Measurements from ENCODE around the gene CPNE5. TPM values are rescaled to one million over a fixed set of nuclear protein-coding genes. Genes with fewer than 3 reads are reported as not detected.

The CPNE5 gene
- total RNA-seq, 3 donors from 2014 or later (not counting 1 experiment from before 2014, with no cell fraction given) = 1.2 to 8.5 (median 2.0) TPM

GRCh38 chr6:36833182-36833789, 6.0 kb downstream of the CPNE5 start:
- DNase-seq (no peak), ATAC-seq (no peak)
- Mint-ChIP-seq H3K4me1 (no peaks in the 10 kb centered on the region), H3K4me3 (no peak overlapping the region), H3K9me3 (no peaks in the 10 kb centered on the region), H3K27me3 (ENCODE audit: low read depth in 2 of 2) (peaks cover 21 to 23% of the 10 kb centered on the region in 2 donors), H3K27ac (no peak overlapping the region), H3K36me3 (no peaks in the 10 kb centered on the region)
- no peaks in the 10 kb centered on the region for H3K4me1 ChIP-seq (ENCODE audit: control insufficient read depth, insufficient read depth, low read length)
- TF ChIP-seq CTCF (IDR thresholded peaks at IDR 0.05) = no peak
- peaks cover 5% of the 10 kb centered on the region for H3K27me3 ChIP-seq (ENCODE audit: control insufficient read depth, insufficient read depth, low read length)
- no peak overlapping the region for H3K4me3 ChIP-seq (ENCODE audit: low read length)
- H3K36me3 ChIP-seq (ENCODE audit: control insufficient read depth, insufficient read depth, low read length) = no peaks in the 10 kb centered on the region
- 86% methylated on average over 5 of the region's 7 CpGs for WGBS (ENCODE audit: insufficient coverage)
- intact Hi-C loops (cut with micrococcal nuclease) = no loop called here
- no peak overlapping the region for H3K27ac ChIP-seq (ENCODE audit: low read length)
- no peaks in the 10 kb centered on the region for H3K9me3 ChIP-seq (ENCODE audit: control insufficient read depth, insufficient read depth, low read length)

GRCh38 chr6:36832313-36832712, 6.9 kb downstream of the CPNE5 start:
- H3K27me3 ChIP-seq (ENCODE audit: control insufficient read depth, insufficient read depth, low read length) = no peaks in the 10 kb centered on the region
- no peaks in the 10 kb centered on the region for H3K36me3 ChIP-seq (ENCODE audit: control insufficient read depth, insufficient read depth, low read length)
- intact Hi-C loops (cut with micrococcal nuclease) = no loop called here
- TF ChIP-seq CTCF (IDR thresholded peaks at IDR 0.05) = no peak
- no peak for DNase-seq
- H3K27ac Mint-ChIP-seq = no peak overlapping the region
- H3K4me3 ChIP-seq (ENCODE audit: low read length) = no peak overlapping the region
- WGBS (ENCODE audit: insufficient coverage) = 92% methylated on average over 5 of the region's 5 CpGs
- no peak overlapping the region for H3K4me3 Mint-ChIP-seq
- no peaks in the 10 kb centered on the region for H3K9me3 Mint-ChIP-seq
- H3K36me3 Mint-ChIP-seq = no peaks in the 10 kb centered on the region
- H3K9me3 ChIP-seq (ENCODE audit: control insufficient read depth, insufficient read depth, low read length) = no peaks in the 10 kb centered on the region
- H3K4me1 ChIP-seq (ENCODE audit: control insufficient read depth, insufficient read depth, low read length) = peaks cover 8% of the 10 kb centered on the region
- H3K27me3 Mint-ChIP-seq (ENCODE audit: low read depth in 2 of 2) = peaks cover 11 to 14% of the 10 kb centered on the region in 2 donors
- no peak for ATAC-seq
- H3K27ac ChIP-seq (ENCODE audit: low read length) = no peak overlapping the region
- peaks cover 8% of the 10 kb centered on the region in 2 donors for H3K4me1 Mint-ChIP-seq

GRCh38 chr6:36830577-36830976, 8.7 kb downstream of the CPNE5 start:
- H3K9me3 Mint-ChIP-seq = no peaks in the 10 kb centered on the region
- H3K4me1 ChIP-seq (ENCODE audit: control insufficient read depth, insufficient read depth, low read length) = peaks cover 11% of the 10 kb centered on the region
- H3K36me3 Mint-ChIP-seq = no peaks in the 10 kb centered on the region
- H3K9me3 ChIP-seq (ENCODE audit: control insufficient read depth, insufficient read depth, low read length) = no peaks in the 10 kb centered on the region
- no peak for ATAC-seq
- H3K27ac ChIP-seq (ENCODE audit: low read length) = no peak overlapping the region
- no peak for TF ChIP-seq CTCF (IDR thresholded peaks at IDR 0.05)
- no peaks in the 10 kb centered on the region for H3K36me3 ChIP-seq (ENCODE audit: control insufficient read depth, insufficient read depth, low read length)
- H3K4me3 ChIP-seq (ENCODE audit: low read length) = no peak overlapping the region
- 90% methylated on average over 2 of the region's 2 CpGs for WGBS (ENCODE audit: insufficient coverage)
- H3K27ac Mint-ChIP-seq = no peak overlapping the region
- H3K27me3 ChIP-seq (ENCODE audit: control insufficient read depth, insufficient read depth, low read length) = no peaks in the 10 kb centered on the region
- DNase-seq = no peak
- intact Hi-C loops (cut with micrococcal nuclease) = no loop called here
- H3K4me3 Mint-ChIP-seq = no peak overlapping the region
- peaks cover 8 to 12% of the 10 kb centered on the region in 2 donors for H3K4me1 Mint-ChIP-seq
- H3K27me3 Mint-ChIP-seq (ENCODE audit: low read depth in 2 of 2) = peaks cover 0 to 10% of the 10 kb centered on the region in 2 donors

Data from natural killer cell (primary cell).